H7 (cell line): ENCODE data around the gene RAX2. TPM values are rescaled to one million over a fixed set of nuclear protein-coding genes. Genes with fewer than 3 reads are reported as not detected.

Experiments used
- DNase-seq: peaks from one replicate; pipeline ENCODE4 v3.0.0; 2012
- H3K27me3 ChIP-seq: 2 replicates; pipeline ENCODE4 v1.6.0; 2011; ENCODE audit warnings: mild to moderate bottlenecking, low read length; ENCODE audit not compliant: control insufficient read depth, insufficient read depth
- H3K36me3 ChIP-seq: replicated peaks from 2 replicates; pipeline ENCODE4 v1.5.1; 2011; ENCODE audit warnings: low read length; ENCODE audit not compliant: control insufficient read depth, insufficient read depth
- H3K4me3 ChIP-seq: 2 replicates; pipeline ENCODE4 v1.5.1; 2011; ENCODE audit warnings: low read depth, mild to moderate bottlenecking, control low read depth, low read length, moderate library complexity; ENCODE audit not compliant: insufficient read depth
- total RNA-seq: library from RNA; depleted of rRNA; stranded (reverse); fragments of >200 nt; shearing (Covaris generic); gene quantifications from 2 replicates; pipeline ENCODE4 v1.2.3, GENCODE V29; 2014

The RAX2 gene
- total RNA-seq, 1 experiment from 2014 or later = not detected

DNA sequence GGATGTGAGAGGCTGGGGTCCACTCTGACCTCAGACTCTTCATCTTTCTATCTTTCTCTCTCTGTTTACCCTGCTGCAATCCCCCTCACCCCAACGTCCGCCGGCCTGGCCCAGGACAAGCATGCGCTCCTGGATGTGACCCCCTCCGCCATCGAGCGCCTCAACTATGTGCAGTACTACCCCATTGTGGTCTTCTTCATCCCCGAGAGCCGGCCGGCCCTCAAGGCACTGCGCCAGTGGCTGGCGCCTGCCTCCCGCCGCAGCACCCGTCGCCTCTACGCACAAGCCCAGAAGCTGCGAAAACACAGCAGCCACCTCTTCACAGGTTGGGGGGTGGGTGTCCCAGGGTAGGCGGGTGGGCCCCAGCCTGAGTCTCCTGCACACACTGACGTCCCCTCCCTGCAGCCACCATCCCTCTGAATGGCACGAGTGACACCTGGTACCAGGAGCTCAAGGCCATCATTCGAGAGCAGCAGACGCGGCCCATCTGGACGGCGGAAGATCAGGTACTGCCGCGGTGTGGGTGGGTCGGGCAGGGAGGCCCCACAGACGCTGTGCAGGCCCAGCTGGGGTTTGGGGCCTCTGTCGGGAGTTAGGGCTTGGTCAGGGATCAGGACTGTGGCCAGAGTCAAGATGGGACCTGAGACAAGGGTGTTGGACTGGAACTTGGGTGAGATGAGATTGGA is 25.5 kb downstream of the RAX2 start:
- H3K36me3 ChIP-seq = peaks cover 2% of the 10 kb centered on the region
- no peak overlapping the region for H3K4me3 ChIP-seq
- H3K27me3 ChIP-seq = no peaks in the 10 kb centered on the region
- peak; percentile 54 for DNase-seq

DNA sequence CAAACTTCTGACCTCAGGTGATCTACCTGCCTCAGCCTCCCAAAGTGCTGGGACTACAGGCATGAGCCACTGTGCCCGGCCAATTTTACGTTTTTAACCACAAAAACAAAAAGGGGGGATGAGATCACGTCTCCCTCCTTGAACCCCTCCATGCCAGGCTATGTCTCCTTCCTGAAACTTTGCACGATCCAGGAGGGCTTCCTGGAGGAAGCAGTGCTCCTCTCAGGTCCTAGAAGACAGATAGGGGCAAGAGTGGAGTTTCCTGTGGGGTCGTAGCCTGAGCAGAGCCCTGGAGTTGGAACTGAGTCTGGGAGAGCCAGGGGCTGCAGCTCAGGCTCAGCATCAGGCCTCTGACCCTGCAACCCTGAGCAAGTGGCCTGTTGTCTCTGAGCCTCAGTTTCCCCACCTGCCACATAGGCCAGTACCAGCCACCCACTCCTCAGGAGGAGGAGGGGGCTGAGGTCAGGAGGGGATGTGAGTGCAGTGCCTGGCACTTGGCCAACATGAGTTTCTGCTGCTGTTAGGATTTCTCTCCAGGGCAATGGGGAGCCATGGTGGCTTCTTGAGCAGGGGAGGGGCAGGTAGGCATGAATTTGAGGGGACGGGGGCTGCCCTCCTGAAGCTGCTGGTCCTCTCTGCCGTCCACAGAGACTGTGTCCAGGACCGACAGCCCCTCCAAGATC is 26.5 kb downstream of the RAX2 start:
- DNase-seq = no peak
- H3K4me3 ChIP-seq = no peak overlapping the region
- peaks cover 2% of the 10 kb centered on the region for H3K36me3 ChIP-seq
- no peaks in the 10 kb centered on the region for H3K27me3 ChIP-seq

DNA sequence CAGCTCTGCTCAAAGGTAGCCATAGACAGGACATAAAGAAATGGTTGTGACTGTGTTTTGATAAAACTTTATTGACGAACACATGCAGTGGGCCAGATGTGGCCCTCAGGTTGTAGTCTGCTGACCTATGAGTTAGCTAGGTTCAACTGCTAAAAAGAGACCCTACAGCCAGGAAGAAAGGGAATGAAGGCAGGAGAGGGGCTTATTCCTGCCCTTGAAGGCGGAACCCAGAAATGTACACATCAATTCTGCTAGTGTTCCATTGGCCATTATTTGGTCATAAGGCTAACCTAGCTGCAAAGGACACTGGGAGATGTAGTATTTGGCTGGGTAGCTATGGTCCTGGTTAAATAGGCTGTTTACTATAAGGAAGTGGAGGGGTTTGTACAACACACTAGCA is 28.5 kb downstream of the RAX2 start:
- DNase-seq = peak; percentile 61

DNA sequence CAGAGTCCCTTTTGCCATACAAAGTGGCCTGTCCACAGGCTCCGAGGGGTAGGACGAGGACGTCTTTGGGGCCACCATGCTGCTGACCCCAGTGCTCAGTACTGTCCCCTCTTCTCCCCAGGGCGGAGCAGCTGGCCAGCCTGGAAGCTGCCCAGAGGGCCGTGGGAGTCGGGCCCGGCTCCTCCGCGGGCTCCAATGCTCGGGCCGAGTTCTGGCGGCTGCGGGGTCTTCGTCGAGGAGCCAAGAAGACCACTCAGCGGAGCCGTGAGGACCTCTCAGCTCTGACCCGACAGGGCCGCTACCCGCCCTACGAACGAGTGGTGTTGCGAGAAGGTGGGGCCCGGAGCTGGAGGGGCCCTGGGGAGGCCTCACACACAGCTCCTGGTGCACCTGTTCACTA is 31.6 kb downstream of the RAX2 start:
- peak; percentile 47 for DNase-seq

More for the DNA sequence above, 28.5 kb downstream of the RAX2 start:
- H3K27me3 ChIP-seq = no peaks in the 10 kb centered on the region
- no peak overlapping the region for H3K4me3 ChIP-seq
- H3K36me3 ChIP-seq = no peaks in the 10 kb centered on the region

DNA sequence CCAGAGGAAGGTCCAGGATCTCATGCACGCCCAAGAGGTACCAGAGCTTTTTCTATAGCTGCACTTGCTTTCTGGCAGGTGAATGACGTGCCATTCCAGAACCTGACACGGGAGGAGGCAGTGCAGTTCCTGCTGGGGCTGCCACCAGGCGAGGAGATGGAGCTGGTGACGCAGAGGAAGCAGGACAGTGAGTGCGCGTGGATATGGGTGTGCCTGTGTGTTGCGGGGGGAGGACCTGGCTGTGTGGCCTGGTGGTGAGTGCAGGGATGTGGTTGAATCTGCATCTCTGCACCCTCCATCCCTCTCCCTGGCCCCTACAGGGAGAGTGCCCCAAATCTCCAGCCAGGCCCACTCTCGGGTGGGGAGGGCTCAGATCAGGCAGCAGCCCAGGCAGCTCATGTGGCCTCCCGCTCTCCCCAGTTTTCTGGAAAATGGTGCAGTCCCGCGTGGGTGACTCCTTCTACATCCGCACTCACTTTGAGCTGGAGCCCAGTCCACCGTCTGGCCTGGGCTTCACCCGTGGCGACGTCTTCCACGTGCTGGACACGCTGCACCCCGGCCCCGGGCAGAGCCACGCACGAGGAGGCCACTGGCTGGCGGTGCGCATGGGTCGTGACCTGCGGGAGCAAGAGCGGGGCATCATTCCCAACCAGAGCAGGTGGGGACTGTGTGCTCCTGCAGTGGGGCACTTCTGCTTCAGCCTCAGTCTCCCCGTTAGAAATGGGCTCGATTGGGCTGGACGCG is 33.4 kb downstream of the RAX2 start:
- Histone ChIP-seq H3K4me3 (no peak overlapping the region), H3K27me3 (no peaks in the 10 kb centered on the region), H3K36me3 (no peaks in the 10 kb centered on the region; the same call in 1 of the 2 replicates)
- DNase-seq = peak; percentile 46

More for the DNA sequence above, 31.6 kb downstream of the RAX2 start:
- H3K36me3 ChIP-seq = no peaks in the 10 kb centered on the region; the same call in 1 of the 2 replicates
- H3K27me3 ChIP-seq = no peaks in the 10 kb centered on the region
- H3K4me3 ChIP-seq = no peak overlapping the region

DNA sequence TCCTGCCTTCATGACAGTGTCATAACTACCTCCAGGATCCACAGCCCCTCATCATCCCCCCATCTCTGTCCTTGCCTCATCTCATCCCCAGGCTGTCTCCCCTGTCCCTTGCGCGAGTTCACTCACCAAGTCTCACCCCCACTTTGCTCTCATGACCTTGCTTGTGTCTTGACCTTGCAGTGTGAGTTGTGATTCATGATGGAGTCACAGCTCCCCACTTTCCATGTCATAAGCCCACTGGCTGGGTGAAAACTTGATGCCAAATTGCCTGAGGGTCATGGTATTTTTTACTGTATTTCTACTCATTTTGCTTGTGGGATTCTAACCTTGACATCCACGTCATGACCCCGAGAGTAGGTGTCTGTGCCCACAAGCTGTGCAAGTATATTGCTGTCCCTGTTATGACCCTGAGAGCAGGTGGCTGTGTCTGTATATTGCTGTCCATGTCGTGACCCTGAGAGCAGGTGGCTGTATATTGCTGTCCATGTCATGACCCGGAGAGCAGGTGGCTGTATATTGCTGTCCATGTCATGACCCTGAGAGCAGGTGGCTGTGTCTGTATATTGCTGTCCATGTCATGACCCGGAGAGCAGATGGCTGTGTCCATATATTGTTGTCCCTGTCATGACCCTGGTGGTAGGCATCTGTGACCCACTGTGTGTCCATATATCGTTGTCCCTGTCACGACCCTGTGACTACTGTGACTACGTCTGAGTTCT is 34.4 kb downstream of the RAX2 start:
- no peak for DNase-seq
- no peaks in the 10 kb centered on the region; the same call in 1 of the 2 replicates for H3K36me3 ChIP-seq
- H3K4me3 ChIP-seq = no peak overlapping the region
- no peaks in the 10 kb centered on the region for H3K27me3 ChIP-seq

DNA sequence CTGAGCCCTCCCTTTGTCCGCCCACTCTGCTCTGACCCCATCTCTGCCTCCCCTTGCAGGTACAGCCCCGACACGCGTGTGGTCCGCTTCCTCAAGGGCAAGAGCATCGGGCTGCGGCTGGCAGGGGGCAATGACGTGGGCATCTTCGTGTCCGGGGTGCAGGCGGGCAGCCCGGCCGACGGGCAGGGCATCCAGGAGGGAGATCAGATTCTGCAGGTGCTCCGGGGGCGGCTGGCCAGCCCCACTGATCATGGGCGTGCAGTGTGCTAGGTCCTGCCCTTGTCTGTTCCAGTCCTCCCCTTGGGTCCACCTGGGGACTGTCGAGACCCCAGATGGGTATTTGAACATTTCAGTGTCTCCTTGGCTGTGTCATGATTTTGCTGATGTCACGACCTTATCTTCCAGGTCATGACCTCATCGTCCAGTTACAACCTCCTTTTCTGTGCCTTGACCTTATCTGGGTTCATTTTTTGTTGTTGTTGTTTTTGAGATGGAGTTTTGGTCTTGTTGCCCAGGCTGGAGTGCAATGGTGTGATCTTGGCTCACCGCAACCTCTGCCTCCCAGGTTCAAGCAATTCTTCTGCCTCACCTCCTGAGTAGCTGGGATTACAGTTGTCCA is 35.8 kb downstream of the RAX2 start:
- H3K4me3 ChIP-seq = no peak overlapping the region
- no peak for DNase-seq
- H3K36me3 ChIP-seq = no peaks in the 10 kb centered on the region; the same call in 1 of the 2 replicates
- no peaks in the 10 kb centered on the region for H3K27me3 ChIP-seq

DNA sequence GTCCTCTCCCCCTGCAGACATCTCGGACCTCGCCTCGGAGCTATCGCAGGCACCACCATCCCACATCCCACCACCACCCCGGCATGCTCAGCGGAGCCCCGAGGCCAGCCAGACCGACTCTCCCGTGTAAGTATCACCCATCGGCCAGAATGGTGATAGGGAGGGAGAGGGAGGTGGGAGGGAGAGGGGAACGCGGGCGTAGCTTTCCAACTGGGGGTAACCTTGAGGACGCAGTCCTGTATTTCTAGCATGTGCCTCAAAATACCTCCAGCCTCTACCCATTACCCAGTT is 37.8 kb downstream of the RAX2 start:
- Histone ChIP-seq H3K36me3 (no peaks in the 10 kb centered on the region; the same call in 1 of the 2 replicates), H3K27me3 (no peaks in the 10 kb centered on the region)

DNA sequence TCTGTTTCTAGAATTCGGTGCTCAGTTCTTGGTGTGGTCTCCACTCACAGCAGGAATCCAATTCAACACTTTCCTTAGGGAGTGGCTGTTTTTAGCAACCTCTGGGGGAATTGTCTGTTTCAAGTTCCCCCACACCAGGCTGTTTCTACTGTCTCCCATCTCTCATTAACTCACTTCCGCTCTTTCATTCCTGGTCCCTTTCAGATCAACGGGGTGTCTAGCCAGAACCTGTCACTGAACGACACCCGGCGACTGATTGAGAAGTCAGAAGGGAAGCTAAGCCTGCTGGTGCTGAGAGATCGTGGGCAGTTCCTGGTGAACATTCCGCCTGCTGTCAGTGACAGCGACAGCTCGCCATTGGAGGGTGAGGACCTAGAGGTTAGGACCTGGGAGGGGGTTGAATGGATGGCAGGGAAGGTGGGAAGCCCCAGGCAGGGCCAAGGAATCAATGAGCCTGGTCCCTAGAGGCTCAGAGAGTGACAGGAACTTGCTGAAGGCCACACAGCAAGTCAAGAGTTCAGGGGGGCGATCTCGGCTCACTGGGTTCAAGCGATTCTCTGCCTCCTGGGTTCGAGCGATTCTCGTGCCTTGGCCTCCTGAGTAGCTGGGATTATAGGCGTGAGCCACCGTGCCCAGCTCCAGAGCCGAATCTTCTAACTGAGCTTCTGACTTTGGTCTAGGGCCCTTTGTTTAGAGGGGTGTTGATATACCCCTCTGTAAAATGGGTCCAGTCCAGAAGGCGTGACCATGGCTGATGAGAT is 38.3 kb downstream of the RAX2 start:
- H3K36me3 ChIP-seq = no peaks in the 10 kb centered on the region; the same call in 1 of the 2 replicates
- H3K27me3 ChIP-seq = no peaks in the 10 kb centered on the region
- H3K4me3 ChIP-seq = no peak overlapping the region
- DNase-seq = no peak

More for the DNA sequence above, 37.8 kb downstream of the RAX2 start:
- H3K4me3 ChIP-seq = no peak overlapping the region
- no peak for DNase-seq

DNA sequence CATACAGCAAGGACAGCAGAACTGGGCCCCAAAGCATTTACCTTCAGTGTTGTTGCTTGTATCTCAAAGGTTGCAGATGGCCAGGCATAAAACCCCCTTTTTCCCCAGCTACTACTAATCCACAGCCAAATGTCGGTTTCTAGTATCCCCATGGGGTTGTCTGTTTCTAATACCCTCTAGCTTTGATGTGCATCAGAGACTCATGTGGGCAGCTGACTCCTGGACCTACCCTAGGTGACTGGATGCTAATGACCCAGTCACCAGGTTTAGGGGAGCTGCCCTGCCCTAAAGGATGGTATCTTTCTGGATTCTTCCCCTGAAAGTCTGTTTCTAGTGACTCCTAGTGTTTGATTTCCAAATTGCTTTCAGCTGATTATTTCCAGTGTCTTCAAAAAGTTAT is 39.9 kb downstream of the RAX2 start:
- H3K36me3 ChIP-seq = no peaks in the 10 kb centered on the region; the same call in 1 of the 2 replicates
- no peak overlapping the region for H3K4me3 ChIP-seq
- DNase-seq = no peak
- H3K27me3 ChIP-seq = no peaks in the 10 kb centered on the region

DNA sequence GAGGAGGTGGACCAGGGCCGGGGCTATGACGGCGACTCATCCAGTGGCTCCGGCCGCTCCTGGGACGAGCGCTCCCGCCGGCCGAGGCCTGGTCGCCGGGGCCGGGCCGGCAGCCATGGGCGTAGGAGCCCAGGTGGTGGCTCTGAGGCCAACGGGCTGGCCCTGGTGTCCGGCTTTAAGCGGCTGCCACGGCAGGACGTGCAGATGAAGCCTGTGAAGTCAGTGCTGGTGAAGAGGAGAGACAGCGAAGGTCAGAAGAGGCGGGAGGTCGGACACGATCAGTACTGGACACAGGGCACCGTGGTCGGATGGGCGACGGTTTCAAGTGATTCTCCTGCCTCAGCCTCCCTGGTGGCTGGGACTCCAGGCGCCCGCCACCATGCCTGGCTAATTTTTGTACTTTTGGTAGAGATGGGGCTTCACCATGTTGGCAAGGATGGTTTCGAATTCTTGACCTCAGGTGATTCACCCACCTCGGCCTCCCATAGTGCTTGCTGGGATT is 41.5 kb downstream of the RAX2 start:
- no peak for DNase-seq
- H3K27me3 ChIP-seq = no peaks in the 10 kb centered on the region
- no peak overlapping the region for H3K4me3 ChIP-seq
- H3K36me3 ChIP-seq = no peaks in the 10 kb centered on the region

DNA sequence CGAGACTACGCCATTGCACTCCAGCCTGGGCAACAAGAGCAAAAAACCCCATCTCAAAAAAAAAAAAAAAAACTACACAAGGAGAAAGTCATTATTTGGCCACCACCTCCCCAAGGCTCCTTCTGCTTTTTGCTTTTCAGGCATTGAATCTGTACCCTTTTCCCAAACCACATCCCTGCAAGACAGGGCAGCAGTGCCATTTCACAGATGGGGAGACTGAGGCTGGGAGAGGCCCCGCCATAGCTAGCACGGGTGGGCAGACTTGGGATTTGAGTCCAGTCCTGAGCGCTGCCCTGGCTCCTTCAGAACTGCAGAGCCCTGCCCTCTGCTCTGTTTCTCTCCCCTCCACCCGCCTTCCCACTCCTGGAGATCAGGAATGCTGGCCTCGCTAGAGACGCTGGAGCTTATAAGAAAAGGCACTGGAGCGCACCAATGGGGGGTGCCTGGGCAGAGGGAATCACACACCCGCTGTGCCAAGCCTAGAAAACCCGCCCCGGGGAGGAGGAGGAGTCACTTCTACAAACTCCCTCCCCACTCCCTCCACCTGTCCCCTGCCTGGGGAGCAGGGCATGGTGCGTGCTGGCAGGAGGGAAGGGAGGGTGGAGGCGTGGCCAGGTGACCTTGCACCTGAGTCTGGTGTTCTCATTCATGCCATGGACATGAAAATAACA is 46.3 kb downstream of the RAX2 start:
- Histone ChIP-seq H3K36me3 (no peaks in the 10 kb centered on the region), H3K4me3 (no peak overlapping the region), H3K27me3 (peaks cover 6% of the 10 kb centered on the region)
- DNase-seq = peak; percentile 90

DNA sequence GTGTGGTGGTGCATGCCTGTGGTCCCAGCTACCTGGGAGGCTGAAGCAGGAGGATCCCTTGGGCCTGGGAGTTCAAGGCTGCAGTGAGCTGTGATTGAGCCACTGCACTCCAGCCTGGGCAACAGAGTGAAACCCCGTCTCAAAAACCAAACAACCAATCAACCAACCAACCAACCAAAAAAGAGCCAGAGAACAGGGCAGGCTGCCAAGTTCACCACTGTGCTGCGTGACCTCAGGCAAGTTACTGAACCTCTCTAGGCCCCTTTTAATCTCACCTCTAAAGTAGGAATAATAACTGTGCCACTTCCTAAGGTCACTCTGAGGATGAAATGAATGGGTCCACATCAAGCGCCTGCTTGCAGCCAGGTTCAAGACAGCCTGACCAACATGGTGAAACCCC is 46.9 kb downstream of the RAX2 start:
- peaks cover 6% of the 10 kb centered on the region for H3K27me3 ChIP-seq
- H3K4me3 ChIP-seq = no peak overlapping the region
- no peaks in the 10 kb centered on the region for H3K36me3 ChIP-seq
- no peak for DNase-seq
